H1 (cell line): ENCODE measurements around the gene GRIK2. TPM values are rescaled to one million over a fixed set of nuclear protein-coding genes. Genes with fewer than 3 reads are reported as not detected.

Experiments
- CHD7 ChIP-seq: fragments of 300-600 bp; sonication (generic); IDR thresholded peaks from 2 replicates; pipeline ENCODE4 v1.7.1; 2012; ENCODE audit warnings: low read length, moderate library complexity, mild to moderate bottlenecking, inconsistent platforms; ENCODE audit not compliant: insufficient replicate concordance
- NANOG ChIP-seq: IDR thresholded peaks from 2 replicates; pipeline ENCODE4 v1.6.1; 2011; ENCODE audit warnings: low read length, low read depth, mild to moderate bottlenecking, inconsistent platforms; ENCODE audit not compliant: insufficient read depth, poor library complexity, severe bottlenecking
- RBBP5 ChIP-seq: IDR thresholded peaks from 2 replicates; pipeline ENCODE4 v1.7.1; 2012; ENCODE audit warnings: low read depth, mild to moderate bottlenecking, inconsistent platforms, low read length, moderate library complexity, borderline replicate concordance
- USF2 ChIP-seq: IDR thresholded peaks from 2 replicates; pipeline ENCODE4 v1.6.1; 2011; ENCODE audit warnings: low read length, improper control_type of control experiment
- polyA plus RNA-seq, 7 experiments: library from polyadenylated mRNA; depleted of rRNA in 3 of 7; stranded (reverse) in 5 of 7; unstranded in 2 of 7; fragments of >200 nt in 5 of 7; fragments of 200-250 nt in 2 of 7; gene quantifications; 1 replicate in 5 of 7; 2 replicates in 1 of 7; 4 replicates in 1 of 7; pipeline versions ENCODE4 v1.2.1 to v1.2.3, GENCODE V29; 2011 to 2013; ENCODE audit warnings: missing spikeins in 2 of 7, mixed read lengths in 2 of 7
- total RNA-seq: library from RNA; stranded (reverse); fragmentation: NEBNext Ultra II Directional; extraction: Animal tissue kit (Norgen Biotek cat#: 25700); gene quantifications from 2 replicates; pipeline ENCODE4 v1.2.1, GENCODE V29; 2021

GRIK2 gene
- total and polyA plus RNA-seq, 2 of the 8 experiments (the other 6 are each of a cell fraction or from before 2014, with no cell fraction given): 1.8 to 2.2 TPM

- TF ChIP-seq CHD7 (no peak), USF2 (no peak), NANOG (no peak), RBBP5 (no peak)
Observed at GRCh38 chr6:101545191-101545590, 151.7 kb downstream of the GRIK2 start (continued).
